IMR-90 (cell line): ENCODE measurements around the gene PATL2. TPM values are rescaled to one million over a fixed set of nuclear protein-coding genes. Genes with fewer than 3 reads are reported as not detected.
"Not testable (repeated sequence)": the region's sequence is repeated elsewhere in the genome, so short reads cannot be mapped to it uniquely, and the experiment has no call there.

ENCODE experiments used
- ATAC-seq: fragments of 200-7000 bp; cut with Tn5 transposase; 2 replicates; pipeline ENCODE4 v1.9.1; 2020; ENCODE audit warnings: low read depth, mild to moderate bottlenecking, moderate library complexity
- BruUV-seq: library from RNA; stranded (reverse); fragments of 400-500 nt; replicated peaks from 2 replicates; lab custom pipeline; 2021; lab: Mats Ljungman, UMichigan
- CTCF ChIA-PET: fragments of 300-600 bp; formaldehyde crosslinking; extraction: SDS; loops from one replicate; lab custom pipeline; 2021; ENCODE audit warnings: antibody characterized with exemption; lab: Yijun Ruan, JAX
- POLR2A ChIA-PET: fragments of 300-600 bp; sonication (Branson Sonifier 250); formaldehyde crosslinking; loops from one replicate; lab custom pipeline; 2022; ENCODE audit warnings: antibody characterized with exemption; ENCODE audit not compliant: unreplicated experiment; lab: Charles Lee
- DNase-seq: peaks from one replicate; pipeline ENCODE4 v3.0.0; 2013
- H2AFZ ChIP-seq: replicated peaks from 2 replicates; pipeline ENCODE3; 2013; ENCODE audit warnings: low read length, mild to moderate bottlenecking; ENCODE audit not compliant: poor library complexity
- H2AK5ac ChIP-seq: 2 replicates; pipeline ENCODE4 v1.6.1; 2013; ENCODE audit warnings: low read depth, low read length, inconsistent platforms
- H2AK9ac ChIP-seq: replicated peaks from 2 replicates; pipeline ENCODE3; 2013; ENCODE audit warnings: mild to moderate bottlenecking, low read depth, low read length, moderate library complexity; ENCODE audit not compliant: poor library complexity
- H2BK120ac ChIP-seq: 2 replicates; pipeline ENCODE4 v1.6.1; 2013; ENCODE audit warnings: low read depth, low read length, inconsistent platforms
- H2BK15ac ChIP-seq: 3 replicates; pipeline ENCODE4 v1.6.1; 2013; ENCODE audit warnings: low read depth, low read length, inconsistent platforms
- H2BK20ac ChIP-seq: 2 replicates; pipeline ENCODE4 v1.6.1; 2013; ENCODE audit warnings: low read depth, mild to moderate bottlenecking, inconsistent platforms, low read length, moderate library complexity
- H2BK5ac ChIP-seq: 2 replicates; pipeline ENCODE4 v1.6.1; 2013; ENCODE audit warnings: mild to moderate bottlenecking, low read depth, low read length, inconsistent platforms; ENCODE audit not compliant: poor library complexity, severe bottlenecking
- H3K14ac ChIP-seq: replicated peaks from 2 replicates; pipeline ENCODE4 v1.6.1; 2013; ENCODE audit warnings: low read depth, low read length, inconsistent platforms
- H3K18ac ChIP-seq: 2 replicates; pipeline ENCODE4 v1.6.1; 2013; ENCODE audit warnings: low read depth, low read length, control low read depth
- H3K23ac ChIP-seq: 2 replicates; pipeline ENCODE4 v1.6.1; 2013; ENCODE audit warnings: low read depth, low read length, inconsistent platforms
- H3K27ac ChIP-seq: 2 replicates; pipeline ENCODE4 v1.5.1; 2013; ENCODE audit warnings: mild to moderate bottlenecking, control low read depth, low read length; ENCODE audit not compliant: insufficient read depth
- H3K27me3 ChIP-seq: 2 replicates; pipeline ENCODE4 v1.6.1; 2013; ENCODE audit warnings: low read length; ENCODE audit not compliant: control insufficient read depth, insufficient read depth
- H3K36me3 ChIP-seq: 2 replicates; pipeline ENCODE4 v1.6.1; 2013; ENCODE audit warnings: low read length, mixed read lengths; ENCODE audit not compliant: control insufficient read depth, insufficient read depth
- H3K4ac ChIP-seq: 2 replicates; pipeline ENCODE4 v1.6.1; 2013; ENCODE audit warnings: low read depth, low read length, inconsistent platforms
- H3K4me1 ChIP-seq: 2 replicates; pipeline ENCODE4 v1.6.1; 2013; ENCODE audit warnings: low read length, mixed read lengths; ENCODE audit not compliant: control insufficient read depth, insufficient read depth
- H3K4me2 ChIP-seq: 2 replicates; pipeline ENCODE4 v1.6.1; 2013; ENCODE audit warnings: low read depth, mild to moderate bottlenecking, control low read depth, low read length, moderate library complexity
- H3K4me3 ChIP-seq: 2 replicates; pipeline ENCODE4 v1.5.1; 2013; ENCODE audit warnings: low read depth, mild to moderate bottlenecking, control low read depth, low read length, moderate library complexity; ENCODE audit not compliant: insufficient read depth
- H3K56ac ChIP-seq: 2 replicates; pipeline ENCODE4 v1.6.1; 2013; ENCODE audit warnings: low read length, inconsistent platforms; ENCODE audit not compliant: insufficient read depth; ENCODE audit errors: extremely low read depth
- H3K79me1 ChIP-seq, 2 experiments: 2 replicates each; pipeline ENCODE4 v1.6.1; 2013; ENCODE audit warnings: low read length in 2 of 2, inconsistent platforms in 1 of 2, low read depth in 1 of 2
- H3K9ac ChIP-seq: 2 replicates; pipeline ENCODE4 v1.6.1; 2013; ENCODE audit warnings: low read depth, low read length, control low read depth
- H3K9me1 ChIP-seq: 2 replicates; pipeline ENCODE4 v1.6.1; 2013; ENCODE audit warnings: low read length, inconsistent platforms; ENCODE audit not compliant: insufficient read depth
- H3K9me3 ChIP-seq: 2 replicates; pipeline ENCODE4 v1.6.1; 2013; ENCODE audit warnings: low read length; ENCODE audit not compliant: control insufficient read depth, insufficient read depth
- H4K20me1 ChIP-seq: 2 replicates; pipeline ENCODE4 v1.6.1; 2013; ENCODE audit warnings: low read length, inconsistent platforms; ENCODE audit not compliant: insufficient read depth
- H4K5ac ChIP-seq: 2 replicates; pipeline ENCODE4 v1.6.1; 2013; ENCODE audit warnings: mild to moderate bottlenecking, low read depth, low read length, control low read depth
- H4K8ac ChIP-seq, 2 experiments: 2 replicates each; pipeline ENCODE4 v1.6.1; 2013; ENCODE audit warnings: low read depth in 2 of 2, low read length in 2 of 2, control low read depth in 1 of 2, inconsistent platforms in 1 of 2
- H4K91ac ChIP-seq: 2 replicates; pipeline ENCODE4 v1.6.1; 2013; ENCODE audit warnings: low read depth, low read length, inconsistent platforms; ENCODE audit not compliant: insufficient read depth
- WGBS, 2 experiments: methylation state at CpG; one replicate each; pipeline versions ENCODE4 v1.1.5 to v1.1.7; 2013; ENCODE audit warnings: missing lambda C conversion rate in 2 of 2; ENCODE audit not compliant: insufficient read length in 1 of 2; ENCODE audit errors: extremely low coverage in 2 of 2; 5-methylcytosine and 5-hydroxymethylcytosine counted together
- dilution Hi-C: fragments of 300-500 bp; cut with HindIII; formaldehyde crosslinking; loops from one replicate; pipeline ENCODE4 v1.14.3; 2018; ENCODE audit warnings: low sequenced_read_pairs; ENCODE audit not compliant: unreplicated experiment
- in situ Hi-C: fragments of 300-500 bp; cut with MboI; formaldehyde crosslinking; loops from 3 replicates; pipeline ENCODE4 v1.14.3; 2019; ENCODE audit warnings: low sequenced_read_pairs, inconsistent platforms, mixed read lengths
- intact Hi-C: fragments of 100-400 bp; cut with micrococcal nuclease; formaldehyde crosslinking; loops from 2 replicates; pipeline ENCODE4 v1.10.0; 2022
- polyA plus RNA-seq, 3 experiments: library from polyadenylated mRNA; depleted of rRNA; stranded (reverse); fragments of >200 nt; gene quantifications; 2 replicates each; pipeline ENCODE4 v1.2.3, GENCODE V29; 2012; ENCODE audit warnings: low replicate concordance in 1 of 3
- total RNA-seq: library from RNA; depleted of rRNA; stranded (reverse); fragments of >200 nt; gene quantifications from 2 replicates; pipeline ENCODE4 v1.2.3, GENCODE V29; 2012

The PATL2 gene
- total and polyA plus RNA-seq, 2 of the 4 experiments (the other 2 are of a cell fraction) = 0.10 TPM; not detected in 1

DNA sequence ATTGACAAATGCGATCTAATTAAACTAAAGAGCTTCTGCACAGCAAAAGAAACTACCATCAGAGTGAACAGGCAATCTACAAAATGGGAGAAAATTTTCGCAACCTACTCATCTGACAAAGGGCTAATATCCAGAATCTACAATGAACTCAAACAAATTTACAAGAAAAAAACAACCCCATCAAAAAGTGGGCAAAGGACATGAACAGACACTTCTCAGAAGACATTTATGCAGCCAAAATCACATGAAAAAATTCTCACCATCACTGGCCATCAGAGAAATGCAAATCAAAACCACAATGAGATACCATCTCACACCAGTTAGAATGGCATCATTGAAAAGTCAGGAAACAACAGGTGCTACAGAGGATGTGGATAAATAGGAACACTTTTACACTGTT, 32.3 kb upstream of the PATL2 start:
- in situ Hi-C loops, H4K20me1 ChIP-seq, H3K79me1 ChIP-seq, H4K8ac ChIP-seq, H4K5ac ChIP-seq, POLR2A ChIA-PET, dilution Hi-C loops, H2BK20ac ChIP-seq, H2BK5ac ChIP-seq, H4K91ac ChIP-seq, H2AFZ ChIP-seq, H3K27me3 ChIP-seq, BruUV-seq, H3K27ac ChIP-seq, CTCF ChIA-PET, H2BK120ac ChIP-seq, H2BK15ac ChIP-seq, H3K9me1 ChIP-seq, ATAC-seq, H3K4me3 ChIP-seq, H3K4me1 ChIP-seq, H2AK9ac ChIP-seq, H3K23ac ChIP-seq, H3K9ac ChIP-seq, intact Hi-C loops, H3K56ac ChIP-seq, H2AK5ac ChIP-seq, H3K14ac ChIP-seq, DNase-seq, H3K9me3 ChIP-seq, H3K4me2 ChIP-seq, H3K18ac ChIP-seq, H3K4ac ChIP-seq, H3K36me3 ChIP-seq: not testable (repeated sequence)
- WGBS, 2 experiments = no CpG with 5 or more reads among the region's 2 CpGs

DNA sequence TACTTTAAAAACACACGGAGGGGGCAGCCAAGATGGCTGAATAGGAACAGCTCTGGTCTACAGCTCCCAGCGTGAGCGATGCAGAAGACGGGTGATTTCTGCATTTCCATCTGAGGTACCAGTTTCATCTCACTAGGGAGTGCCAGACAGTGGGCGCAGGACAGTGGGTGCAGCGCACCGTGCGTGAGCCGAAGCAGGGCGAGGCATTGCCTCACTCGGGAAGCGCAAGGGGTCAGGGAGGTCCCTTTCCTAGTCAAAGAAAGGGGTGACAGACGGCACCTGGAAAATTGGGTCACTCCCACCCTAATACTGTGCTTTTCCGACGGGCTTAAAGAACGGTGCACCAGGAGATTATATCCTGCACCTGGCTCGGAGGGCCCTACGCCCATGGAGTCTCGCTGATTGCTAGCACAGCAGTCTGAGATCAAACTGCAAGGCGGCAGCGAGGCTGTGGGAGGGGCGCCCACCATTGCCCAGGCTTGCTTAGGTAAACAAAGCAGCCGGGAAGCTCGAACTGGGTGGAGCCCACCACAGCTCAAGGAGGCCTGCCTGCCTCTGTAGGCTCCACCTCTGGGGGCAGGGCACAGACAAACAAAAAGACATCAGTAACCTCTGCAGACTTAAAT, 28.2 kb upstream of the PATL2 start:
- H3K23ac ChIP-seq, H3K27me3 ChIP-seq, H3K9me3 ChIP-seq, H3K14ac ChIP-seq, H3K56ac ChIP-seq, H3K4me2 ChIP-seq, dilution Hi-C loops, ATAC-seq, DNase-seq, BruUV-seq, H2BK120ac ChIP-seq, H3K4me1 ChIP-seq, H2BK5ac ChIP-seq, H3K36me3 ChIP-seq, H3K4me3 ChIP-seq, H3K27ac ChIP-seq, H3K9me1 ChIP-seq, H4K8ac ChIP-seq, H4K91ac ChIP-seq, POLR2A ChIA-PET, H3K9ac ChIP-seq, H3K4ac ChIP-seq, H3K18ac ChIP-seq, H2AFZ ChIP-seq, H2BK15ac ChIP-seq, H3K79me1 ChIP-seq, H2AK9ac ChIP-seq, H2BK20ac ChIP-seq, H4K5ac ChIP-seq, H4K20me1 ChIP-seq, H2AK5ac ChIP-seq: not testable (repeated sequence)
- CTCF ChIA-PET = interaction anchor here (0.6 to 2.6 kb wide), 8 partner anchors 11 to 140 kb away, joined by 3 to 19 read pairs (median 4); partner anchors contain the start of gene SPG11
- intact Hi-C loops = loop anchor here (5.0 kb wide), 1 partner anchor 147 kb away; no protein-coding TSS in a partner anchor
- in situ Hi-C loops = loop anchor here (5.0 kb wide), 2 partner anchors 72 to 157 kb away; no protein-coding TSS in a partner anchor
- no CpG with 5 or more reads among the region's 24 CpGs for WGBS, 2 experiments
